ENCODE results near the gene CA11. TPM values are rescaled to one million over a fixed set of nuclear protein-coding genes. Genes with fewer than 3 reads are reported as not detected.

Gene CA11
- total RNA-seq, 3 donors from 2014 or later, result 2.2 to 14.2 (median 9.8) TPM

DNA sequence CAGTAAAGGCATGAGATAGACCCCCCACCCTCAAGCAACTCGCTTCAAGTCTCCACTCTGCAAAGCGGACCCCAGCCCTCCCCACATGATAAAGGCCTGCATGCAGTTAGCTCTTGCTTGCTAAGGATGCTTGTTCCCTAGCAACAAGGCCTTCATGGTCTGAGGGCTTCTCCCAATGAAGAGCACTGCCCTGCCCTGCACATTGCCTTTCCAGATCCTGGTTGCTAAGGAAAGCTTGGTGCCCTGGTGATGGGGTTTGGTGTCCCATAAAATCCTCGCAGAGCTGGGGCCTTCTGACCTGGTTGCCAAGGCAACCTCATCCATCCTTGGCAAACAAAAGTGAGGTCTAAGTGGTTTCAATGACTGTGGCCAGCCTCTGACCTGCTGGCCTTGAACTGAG, 14.8 kb downstream of the CA11 start:
- no peak for TF ChIP-seq POLR2A (IDR thresholded peaks at IDR 0.05)
- TF ChIP-seq CTCF (IDR thresholded peaks at IDR 0.05), result no peak
- no peak for TF ChIP-seq POLR2AphosphoS5 (IDR thresholded peaks at IDR 0.05)
- Histone ChIP-seq H3K4me1 (peaks cover 0 to 7% of the 10 kb centered on the region in 2 donors), H3K27me3 (no peaks in the 10 kb centered on the region), H3K9me3 (no peaks in the 10 kb centered on the region), H3K36me3 (no peaks in the 10 kb centered on the region), H3K27ac (peak overlapping the region in 1 of 2 donors; percentile 69), H3K4me3 (no peak overlapping the region)
- no peak for DNase-seq (ENCODE audit: low spot score in 2 of 2)
- intact Hi-C loops (cut with DNase I; ENCODE audit: low total_unique reads), result no loop called here

GRCh38 chr19:48630296-48631063, 15.5 kb downstream of the CA11 start:
- Histone ChIP-seq H3K27ac (peak overlapping the region in 1 of 2 donors; percentile 69), H3K4me3 (no peak overlapping the region), H3K4me1 (peaks cover 0 to 7% of the 10 kb centered on the region in 2 donors), H3K9me3 (no peaks in the 10 kb centered on the region), H3K27me3 (no peaks in the 10 kb centered on the region), H3K36me3 (no peaks in the 10 kb centered on the region)
- DNase-seq (ENCODE audit: low spot score in 2 of 2), result no peak
- no peak for TF ChIP-seq POLR2A (IDR thresholded peaks at IDR 0.05)
- TF ChIP-seq POLR2AphosphoS5 (IDR thresholded peaks at IDR 0.05), result peak in 1 of 3 donors; percentile 20
- intact Hi-C loops (cut with DNase I; ENCODE audit: low total_unique reads), result no loop called here

DNA sequence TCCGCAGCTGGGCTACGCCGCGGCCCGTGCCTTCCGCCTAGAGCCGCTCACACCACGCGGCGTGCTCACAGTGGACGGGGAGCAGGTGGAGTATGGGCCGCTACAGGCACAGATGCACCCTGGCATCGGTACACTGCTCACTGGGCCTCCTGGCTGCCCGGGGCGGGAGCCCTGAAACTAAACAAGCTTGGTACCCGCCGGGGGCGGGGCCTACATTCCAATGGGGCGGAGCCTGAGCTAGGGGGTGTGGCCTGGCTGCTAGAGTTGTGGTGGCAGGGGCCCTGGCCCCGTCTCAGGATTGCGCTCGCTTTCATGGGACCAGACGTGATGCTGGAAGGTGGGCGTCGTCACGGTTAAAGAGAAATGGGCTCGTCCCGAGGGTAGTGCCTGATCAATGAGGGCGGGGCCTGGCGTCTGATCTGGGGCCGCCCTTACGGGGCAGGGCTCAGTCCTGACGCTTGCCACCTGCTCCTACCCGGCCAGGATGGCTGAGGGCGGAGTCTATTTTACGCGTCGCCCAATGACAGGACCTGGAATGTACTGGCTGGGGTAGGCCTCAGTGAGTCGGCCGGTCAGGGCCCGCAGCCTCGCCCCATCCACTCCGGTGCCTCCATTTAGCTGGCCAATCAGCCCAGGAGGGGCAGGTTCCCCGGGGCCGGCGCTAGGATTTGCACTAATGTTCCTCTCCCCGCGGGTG, 16.2 kb downstream of the CA11 start:
- Histone ChIP-seq H3K27ac (peak overlapping the region in 1 of 2 donors; percentile 69), H3K27me3 (no peaks in the 10 kb centered on the region), H3K4me1 (peaks cover 0 to 7% of the 10 kb centered on the region in 2 donors), H3K36me3 (no peaks in the 10 kb centered on the region), H3K4me3 (no peak overlapping the region), H3K9me3 (no peaks in the 10 kb centered on the region)
- DNase-seq (ENCODE audit: low spot score in 2 of 2), result no peak
- TF ChIP-seq POLR2A (IDR thresholded peaks at IDR 0.05), result no peak
- TF ChIP-seq POLR2AphosphoS5 (IDR thresholded peaks at IDR 0.05), result peak in 2 of 3 donors; percentile 5 to 7
- intact Hi-C loops (cut with DNase I; ENCODE audit: low total_unique reads), result no loop called here

- Histone ChIP-seq H3K9me3 (no peaks in the 10 kb centered on the region), H3K27me3 (no peaks in the 10 kb centered on the region), H3K4me1 (peaks cover 0 to 7% of the 10 kb centered on the region in 2 donors), H3K27ac (peak overlapping the region in 1 of 2 donors; percentile 64), H3K36me3 (no peaks in the 10 kb centered on the region), H3K4me3 (no peak overlapping the region)
- DNase-seq (ENCODE audit: low spot score in 2 of 2), result no peak
- intact Hi-C loops (cut with DNase I; ENCODE audit: low total_unique reads), result no loop called here
- TF ChIP-seq CTCF (IDR thresholded peaks at IDR 0.05) (no peak), POLR2AphosphoS5 (IDR thresholded peaks at IDR 0.05) (peak in 1 of 3 donors; percentile 9), POLR2A (IDR thresholded peaks at IDR 0.05) (no peak)
Observed at GRCh38 chr19:48629297-48629598, 16.7 kb downstream of the CA11 start.

- Histone ChIP-seq H3K9me3 (no peaks in the 10 kb centered on the region), H3K27ac (peak overlapping the region in 1 of 2 donors; percentile 64), H3K4me3 (no peak overlapping the region), H3K36me3 (no peaks in the 10 kb centered on the region), H3K27me3 (no peaks in the 10 kb centered on the region), H3K4me1 (peaks cover 0 to 4% of the 10 kb centered on the region in 2 donors)
- DNase-seq (ENCODE audit: low spot score in 2 of 2), result no peak
- intact Hi-C loops (cut with DNase I; ENCODE audit: low total_unique reads), result no loop called here
- TF ChIP-seq POLR2AphosphoS5 (IDR thresholded peaks at IDR 0.05), result no peak
- TF ChIP-seq POLR2A (IDR thresholded peaks at IDR 0.05), result no peak
- no peak for TF ChIP-seq CTCF (IDR thresholded peaks at IDR 0.05)
Observed at GRCh38 chr19:48628486-48629296, 17.3 kb downstream of the CA11 start.
